GM23338 (cell line): Measurements from ENCODE around the gene CASP2. TPM values are rescaled to one million over a fixed set of nuclear protein-coding genes. Genes with fewer than 3 reads are reported as not detected.

Experiments
- ATAC-seq: fragments of 200-7000 bp; cut with Tn5 transposase; 3 replicates; pipeline ENCODE4 v1.9.1; 2020
- DNase-seq: peaks from one replicate; pipeline ENCODE4 v3.0.0-alpha.2; 2015; ENCODE audit warnings: low spot score
- H2AFZ ChIP-seq: fragments of 200-600 bp; sonication (generic); 2 replicates; pipeline ENCODE4 v1.8.0; 2016; ENCODE audit warnings: antibody characterized with exemption, mild to moderate bottlenecking, moderate library complexity
- H3F3A ChIP-seq: fragments of 200-600 bp; sonication (generic); replicated peaks from 2 replicates; pipeline ENCODE4 v1.8.0; 2017; ENCODE audit warnings: antibody characterized with exemption, mixed run types, low read depth
- H3K27ac ChIP-seq: fragments of 200-600 bp; sonication (generic); 2 replicates; pipeline ENCODE4 v1.6.1; 2016; ENCODE audit warnings: low read depth
- H3K27me3 ChIP-seq: fragments of 200-600 bp; sonication (generic); 2 replicates; pipeline ENCODE4 v1.8.0; 2016; ENCODE audit warnings: mild to moderate bottlenecking, mixed run types, moderate library complexity; ENCODE audit not compliant: insufficient read depth
- H3K36me3 ChIP-seq: fragments of 200-600 bp; sonication (generic); 2 replicates; pipeline ENCODE4 v1.8.0; 2016; ENCODE audit warnings: mild to moderate bottlenecking; ENCODE audit not compliant: insufficient read depth
- H3K4me1 ChIP-seq: fragments of 200-600 bp; sonication (generic); 2 replicates; pipeline ENCODE4 v1.8.0; 2016; ENCODE audit warnings: mild to moderate bottlenecking, moderate library complexity; ENCODE audit not compliant: insufficient read depth
- H3K4me2 ChIP-seq: fragments of 200-600 bp; sonication (generic); 2 replicates; pipeline ENCODE4 v1.7.1; 2017; ENCODE audit warnings: mixed run types
- H3K4me3 ChIP-seq: fragments of 200-600 bp; sonication (generic); 2 replicates; pipeline ENCODE4 v1.6.1; 2016; ENCODE audit warnings: mixed run types
- H3K79me2 ChIP-seq: fragments of 200-600 bp; sonication (generic); replicated peaks from 2 replicates; pipeline ENCODE4 v1.8.0; 2017; ENCODE audit warnings: mild to moderate bottlenecking; ENCODE audit not compliant: insufficient read depth
- H3K9me2 ChIP-seq: fragments of 200-600 bp; sonication (generic); 2 replicates; pipeline ENCODE4 v1.8.0; 2017; ENCODE audit not compliant: insufficient read depth
- H4K20me1 ChIP-seq: fragments of 200-600 bp; sonication (generic); replicated peaks from 2 replicates; pipeline ENCODE4 v1.8.0; 2017; ENCODE audit warnings: mild to moderate bottlenecking; ENCODE audit not compliant: insufficient read depth
- H3K27ac Mint-ChIP-seq: 2 replicates; pipeline ENCODE4 v1.8.0; 2020; ENCODE audit warnings: inconsistent platforms, mild to moderate bottlenecking, moderate library complexity, mixed read lengths
- H3K27me3 Mint-ChIP-seq: 3 replicates; pipeline ENCODE4 v1.8.0; 2022; ENCODE audit warnings: low read depth, mild to moderate bottlenecking, moderate library complexity, mixed read lengths, inconsistent platforms; ENCODE audit not compliant: insufficient read depth, poor library complexity
- H3K36me3 Mint-ChIP-seq: 3 replicates; pipeline ENCODE4 v1.8.0; 2021; ENCODE audit warnings: low read depth, mild to moderate bottlenecking, inconsistent platforms, moderate library complexity, mixed read lengths
- H3K4me1 Mint-ChIP-seq: 3 replicates; pipeline ENCODE4 v1.8.0; 2020; ENCODE audit warnings: mild to moderate bottlenecking, inconsistent platforms, mixed read lengths
- H3K4me3 Mint-ChIP-seq: 3 replicates; pipeline ENCODE4 v1.8.0; 2021; ENCODE audit warnings: moderate library complexity, mild to moderate bottlenecking, inconsistent platforms, mixed read lengths
- H3K9me3 Mint-ChIP-seq: 3 replicates; pipeline ENCODE4 v1.8.0; 2020; ENCODE audit warnings: moderate library complexity, mild to moderate bottlenecking, inconsistent platforms, mixed read lengths
- CREB1 ChIP-seq: fragments of 250-450 bp; sonication (Bioruptor Pico); IDR thresholded peaks from 2 replicates; pipeline ENCODE4 v1.5.0; 2020; ENCODE audit warnings: low read depth, mild to moderate bottlenecking, moderate library complexity
- CTCF ChIP-seq, 2 experiments: fragments of 200-600 bp in 1 of 2; sonication (generic) in 1 of 2; conservative IDR thresholded peaks; 2 replicates each; pipeline versions ENCODE4 v1.5.1 to v1.6.1; 2016 to 2017; ENCODE audit warnings: antibody characterized with exemption in 2 of 2, low read depth in 2 of 2, mild to moderate bottlenecking in 2 of 2, moderate library complexity in 1 of 2
- EZH2 ChIP-seq: fragments of 200-600 bp; sonication (generic); IDR thresholded peaks from one replicate; pipeline ENCODE4 v1.8.0; 2017; ENCODE audit warnings: antibody characterized with exemption, mild to moderate bottlenecking, low read depth; ENCODE audit not compliant: unreplicated experiment
- JUNB ChIP-seq: IDR thresholded peaks from one replicate; pipeline ENCODE4 v1.6.1; 2016; ENCODE audit warnings: antibody characterized with exemption; ENCODE audit not compliant: unreplicated experiment
- STAT1 ChIP-seq: IDR thresholded peaks from one replicate; pipeline ENCODE4 v1.6.1; 2016; ENCODE audit warnings: antibody characterized with exemption; ENCODE audit not compliant: unreplicated experiment
- ZNF331 ChIP-seq: fragments of 250-450 bp; sonication (Bioruptor Pico); IDR thresholded peaks from 2 replicates; pipeline ENCODE4 v1.5.0; 2020; ENCODE audit warnings: low read depth, mild to moderate bottlenecking, moderate library complexity
- ZNF462 ChIP-seq: fragments of 250-450 bp; sonication (Bioruptor Pico); IDR thresholded peaks from 2 replicates; pipeline ENCODE4 v1.5.0; 2020; ENCODE audit warnings: mild to moderate bottlenecking, moderate library complexity
- polyA plus RNA-seq: library from polyadenylated mRNA; unstranded; fragments of >200 nt; fragmentation: Nextera tagmentation; extraction: Ambion mirVana; gene quantifications from 2 replicates; pipeline ENCODE4 v1.2.1, GENCODE V29; 2016
- total RNA-seq: library from RNA; depleted of rRNA; stranded (reverse); fragments of >200 nt; shearing (Covaris generic); gene quantifications from 2 replicates; pipeline ENCODE4 v1.2.3, GENCODE V29; 2014

The CASP2 gene
- total and polyA plus RNA-seq, 2 experiments from 2014 or later, result 17.7 to 21.8 TPM

GRCh38 chr7:143239813-143240212, 48.3 kb upstream of the CASP2 start (continued):
- TF ChIP-seq CREB1 (CRISPR knock-in tag), result no peak

GRCh38 chr7:143240291-143241168, 47.6 kb upstream of the CASP2 start:
- no peaks in the 10 kb centered on the region for H3F3A ChIP-seq
- Mint-ChIP-seq H3K4me1 (no peaks in the 10 kb centered on the region; the same call in 2 of the 3 replicates), H3K27me3 (peaks cover 5% of the 10 kb centered on the region), H3K4me3 (no peak overlapping the region), H3K27ac (no peak overlapping the region), H3K9me3 (peaks cover 17% of the 10 kb centered on the region), H3K36me3 (no peaks in the 10 kb centered on the region)
- H3K27ac ChIP-seq, result no peak overlapping the region
- H3K79me2 ChIP-seq, result no peaks in the 10 kb centered on the region
- no peak for TF ChIP-seq JUNB
- peak; percentile 86 to 93 for TF ChIP-seq CTCF (conservative IDR thresholded peaks at IDR 0.05; ENCODE audit: low read depth in 2 of 2)
- no peak overlapping the region for H2AFZ ChIP-seq
- no peaks in the 10 kb centered on the region for H3K9me2 ChIP-seq
- no peaks in the 10 kb centered on the region for H4K20me1 ChIP-seq
- H3K4me2 ChIP-seq, result no peak overlapping the region
- ATAC-seq, result peak; percentile 97
- H3K27me3 ChIP-seq, result no peaks in the 10 kb centered on the region
- peak; percentile 89 for DNase-seq
- no peaks in the 10 kb centered on the region for H3K36me3 ChIP-seq
- H3K4me1 ChIP-seq, result no peaks in the 10 kb centered on the region
- no peak overlapping the region for H3K4me3 ChIP-seq

GRCh38 chr7:143242306-143242705, 45.8 kb upstream of the CASP2 start:
- no peaks in the 10 kb centered on the region for H3K36me3 ChIP-seq
- no peak overlapping the region for H3K4me2 ChIP-seq
- no peak overlapping the region for H3K27ac Mint-ChIP-seq
- H3K4me3 Mint-ChIP-seq, result no peak overlapping the region
- H3F3A ChIP-seq, result no peaks in the 10 kb centered on the region
- H3K9me2 ChIP-seq, result no peaks in the 10 kb centered on the region
- H4K20me1 ChIP-seq, result no peaks in the 10 kb centered on the region
- no peaks in the 10 kb centered on the region for H3K4me1 ChIP-seq
- no peaks in the 10 kb centered on the region for H3K79me2 ChIP-seq
- no peaks in the 10 kb centered on the region; the same call in 2 of the 3 replicates for H3K4me1 Mint-ChIP-seq
- DNase-seq (no peak), ATAC-seq (no peak)
- peaks cover 3% of the 10 kb centered on the region; the same call in 1 of the 3 replicates for H3K9me3 Mint-ChIP-seq
- peaks cover 2% of the 10 kb centered on the region for H3K27me3 Mint-ChIP-seq
- H2AFZ ChIP-seq, result no peak overlapping the region
- no peak overlapping the region for H3K4me3 ChIP-seq
- no peaks in the 10 kb centered on the region for H3K27me3 ChIP-seq
- H3K27ac ChIP-seq, result no peak overlapping the region
- no peaks in the 10 kb centered on the region for H3K36me3 Mint-ChIP-seq
- TF ChIP-seq CTCF (conservative IDR thresholded peaks at IDR 0.05; ENCODE audit: low read depth in 2 of 2), result no peak
- no peak for TF ChIP-seq ZNF462
- TF ChIP-seq EZH2, result no peak
- no peak for TF ChIP-seq ZNF331 (CRISPR knock-in tag)
- TF ChIP-seq STAT1, result no peak
